ENCODE data around the gene GMPPA.

GRCh38 chr2:219494952-219495530 is 3.6 kb upstream of the GMPPA start:
- TF ChIP-seq CTCF (IDR thresholded peaks at IDR 0.05), result peak in 1 of 4 experiments; percentile 66
- peak; percentile 34 for TF ChIP-seq POLR2AphosphoS5 (IDR thresholded peaks at IDR 0.05)
